Upper lobe of left lung (tissue), 6 donors: Measurements from ENCODE around the gene MASP1. TPM values are rescaled to one million over a fixed set of nuclear protein-coding genes. Genes with fewer than 3 reads are reported as not detected.
A peak's percentile ranks its signal among the peaks of the same experiment; 100 is the strongest.

Experiments used
- ATAC-seq, 2 donors: fragments of 200-7000 bp; cut with Tn5 transposase; one replicate each; pipeline ENCODE4 v1.9.1; 2022; ENCODE audit warnings: mild to moderate bottlenecking in 2 of 2, moderate library complexity in 2 of 2; ENCODE audit not compliant: low FRiP score in 2 of 2
- DNase-seq, 2 donors: peaks; one replicate each; pipeline ENCODE4 v3.0.0-alpha.2; 2019 to 2020
- H3K27ac ChIP-seq, 4 donors: fragments of 200-600 bp; sonication (generic); one replicate each; pipeline ENCODE4 v1.5.1; 2016 to 2019
- H3K27me3 ChIP-seq, 4 donors: fragments of 200-600 bp; sonication (generic); one replicate each; pipeline ENCODE4 v1.5.1; 2017 to 2019
- H3K36me3 ChIP-seq, 4 donors: fragments of 200-600 bp; sonication (generic); one replicate each; pipeline ENCODE4 v1.5.1; 2016 to 2019
- H3K4me1 ChIP-seq, 4 donors: fragments of 200-600 bp; sonication (generic); one replicate each; pipeline ENCODE4 v1.5.1; 2018 to 2019
- H3K4me3 ChIP-seq, 4 donors: fragments of 200-600 bp; sonication (generic); one replicate each; pipeline ENCODE4 v1.5.1; 2017 to 2019; ENCODE audit warnings: mild to moderate bottlenecking in 2 of 4, moderate library complexity in 1 of 4
- H3K9me3 ChIP-seq, 4 donors: fragments of 200-600 bp; sonication (generic); one replicate each; pipeline ENCODE4 v1.5.1; 2018 to 2019
- CTCF ChIP-seq, 6 experiments: fragments of 450-650 bp in 4 of 6; fragments of 200-600 bp in 2 of 6; sonication (generic) in 2 of 6; IDR thresholded peaks; one replicate each; pipeline ENCODE4 v1.5.1; 2016 to 2019; ENCODE audit warnings: antibody characterized with exemption in 6 of 6
- EP300 ChIP-seq, 4 donors: sonication (generic); formaldehyde crosslinking; IDR thresholded peaks; one replicate each; pipeline ENCODE4 v1.5.1; 2017; ENCODE audit warnings: antibody characterized with exemption in 4 of 4, control low read depth in 2 of 4
- POLR2A ChIP-seq, 4 donors: fragments of 450-650 bp; IDR thresholded peaks; one replicate each; pipeline ENCODE4 v1.5.1; 2016 to 2017; ENCODE audit warnings: antibody characterized with exemption in 4 of 4, mild to moderate bottlenecking in 2 of 4
- POLR2AphosphoS5 ChIP-seq, 2 donors: sonication (generic); formaldehyde crosslinking; IDR thresholded peaks; one replicate each; pipeline ENCODE4 v1.5.1; 2017; ENCODE audit warnings: antibody characterized with exemption in 2 of 2
- WGBS, 2 donors: methylation state at CpG; one replicate each; pipeline ENCODE4 v1.1.5; 2017 to 2018; 5-methylcytosine and 5-hydroxymethylcytosine counted together
- total RNA-seq, 6 donors: library from RNA; depleted of rRNA in 4 of 6; stranded (reverse); fragments of >200 nt in 4 of 6; gene quantifications; one replicate each; pipeline versions ENCODE4 v1.1.0 to v1.2.1, GENCODE V29; 2016 to 2021
- donor health status: DM: no; HTN: no; CAD: no; lungs with moderate emphysema.
- donor health status: DM: no; HTN: yes; CAD: no; lungs with severe emphysema.

Gene MASP1
- total RNA-seq, 6 donors from 2014 or later, result 0.22 to 5.9 (median 1.8) TPM

GRCh38 chr3:187271582-187271981, 20.0 kb downstream of the MASP1 start:
- ATAC-seq (no peak), DNase-seq (no peak)
- H3K27me3 ChIP-seq, result no peaks in the 10 kb centered on the region
- WGBS, 2 donors, result 57 to 77% methylated on average over 2 of the region's 2 CpGs
- H3K27ac ChIP-seq, result no peak overlapping the region
- peaks cover 2 to 13% (median 4%) of the 10 kb centered on the region in 4 donors for H3K4me1 ChIP-seq
- H3K36me3 ChIP-seq, result no peaks in the 10 kb centered on the region
- peaks cover 0 to 6% (median 4%) of the 10 kb centered on the region in 4 donors for H3K9me3 ChIP-seq
- no peak for TF ChIP-seq EP300 (IDR thresholded peaks at IDR 0.05)
- no peak for TF ChIP-seq POLR2A (IDR thresholded peaks at IDR 0.05)
- TF ChIP-seq CTCF (IDR thresholded peaks at IDR 0.05), result no peak
- TF ChIP-seq POLR2AphosphoS5 (IDR thresholded peaks at IDR 0.05), result no peak
- no peak overlapping the region for H3K4me3 ChIP-seq

- no peak for ATAC-seq
- Histone ChIP-seq H3K36me3 (no peaks in the 10 kb centered on the region), H3K4me1 (peaks cover 7 to 24% (median 10%) of the 10 kb centered on the region in 4 donors), H3K4me3 (no peak overlapping the region), H3K9me3 (peaks cover 0 to 6% (median 4%) of the 10 kb centered on the region in 4 donors), H3K27ac (no peak overlapping the region), H3K27me3 (no peaks in the 10 kb centered on the region)
- no peak for TF ChIP-seq POLR2AphosphoS5 (IDR thresholded peaks at IDR 0.05)
- TF ChIP-seq EP300 (IDR thresholded peaks at IDR 0.05), result no peak
- TF ChIP-seq POLR2A (IDR thresholded peaks at IDR 0.05), result no peak
- TF ChIP-seq CTCF (IDR thresholded peaks at IDR 0.05), result no peak
- no peak for DNase-seq
Measured at GRCh38 chr3:187269486-187269885, 22.1 kb downstream of the MASP1 start.

GRCh38 chr3:187267306-187267705, 24.2 kb downstream of the MASP1 start:
- no peak for ATAC-seq
- Histone ChIP-seq H3K9me3 (peaks cover 0 to 6% (median 4%) of the 10 kb centered on the region in 4 donors), H3K27me3 (no peaks in the 10 kb centered on the region), H3K36me3 (no peaks in the 10 kb centered on the region), H3K4me3 (no peak overlapping the region), H3K4me1 (peaks cover 21 to 41% (median 25%) of the 10 kb centered on the region in 4 donors), H3K27ac (no peak overlapping the region)
- TF ChIP-seq POLR2A (IDR thresholded peaks at IDR 0.05), result no peak
- no peak for TF ChIP-seq EP300 (IDR thresholded peaks at IDR 0.05)
- no peak for TF ChIP-seq POLR2AphosphoS5 (IDR thresholded peaks at IDR 0.05)
- TF ChIP-seq CTCF (IDR thresholded peaks at IDR 0.05), result no peak
- no peak for DNase-seq
- 88 to 89% methylated on average over 3 of the region's 3 CpGs for WGBS, 2 donors

- Histone ChIP-seq H3K4me3 (no peak overlapping the region), H3K4me1 (peaks cover 21 to 41% (median 25%) of the 10 kb centered on the region in 4 donors), H3K9me3 (peaks cover 0 to 6% (median 4%) of the 10 kb centered on the region in 4 donors), H3K27ac (no peak overlapping the region), H3K27me3 (no peaks in the 10 kb centered on the region), H3K36me3 (no peaks in the 10 kb centered on the region)
- ATAC-seq (no peak), DNase-seq (no peak)
- 95 to 100% methylated on average over 1 of the region's 1 CpG for WGBS, 2 donors
- TF ChIP-seq EP300 (IDR thresholded peaks at IDR 0.05), result no peak
- TF ChIP-seq POLR2A (IDR thresholded peaks at IDR 0.05), result no peak
- TF ChIP-seq CTCF (IDR thresholded peaks at IDR 0.05), result no peak
- TF ChIP-seq POLR2AphosphoS5 (IDR thresholded peaks at IDR 0.05), result no peak
Measured at GRCh38 chr3:187266691-187267090, 24.8 kb downstream of the MASP1 start.

GRCh38 chr3:187265461-187265955, 26.0 kb downstream of the MASP1 start:
- ATAC-seq (no peak), DNase-seq (no peak)
- WGBS, 2 donors, result 25 to 27% methylated on average over 2 of the region's 2 CpGs
- TF ChIP-seq POLR2A (IDR thresholded peaks at IDR 0.05) (no peak), CTCF (IDR thresholded peaks at IDR 0.05) (no peak), POLR2AphosphoS5 (IDR thresholded peaks at IDR 0.05) (no peak), EP300 (IDR thresholded peaks at IDR 0.05) (no peak)
- peaks cover 21 to 41% (median 25%) of the 10 kb centered on the region in 4 donors for H3K4me1 ChIP-seq
- H3K4me3 ChIP-seq, result no peak overlapping the region
- no peaks in the 10 kb centered on the region for H3K27me3 ChIP-seq
- peaks cover 0 to 6% (median 4%) of the 10 kb centered on the region in 4 donors for H3K9me3 ChIP-seq
- H3K27ac ChIP-seq, result peak overlapping the region in 3 of 4 donors; percentile 26 to 69 (median 46)
- no peaks in the 10 kb centered on the region for H3K36me3 ChIP-seq
